IPS-18a (cell line): Measurements from ENCODE around the gene GAPDH.
"Not testable (repeated sequence)": the region's sequence is repeated elsewhere in the genome, so short reads cannot be mapped to it uniquely, and the experiment has no call there.

ENCODE experiments used
- H3K27ac ChIP-seq: one replicate; pipeline ENCODE4 v1.5.1; 2013; ENCODE audit warnings: low read length
- H3K27me3 ChIP-seq: one replicate; pipeline ENCODE4 v1.6.1; 2013; ENCODE audit warnings: mild to moderate bottlenecking, low read length; ENCODE audit not compliant: control insufficient read depth, insufficient read depth
- H3K36me3 ChIP-seq: one replicate; pipeline ENCODE4 v1.6.1; 2013; ENCODE audit warnings: low read depth, low read length; ENCODE audit not compliant: control insufficient read depth
- H3K4me1 ChIP-seq: one replicate; pipeline ENCODE4 v1.6.1; 2013; ENCODE audit warnings: low read depth, low read length; ENCODE audit not compliant: control insufficient read depth
- H3K4me3 ChIP-seq: one replicate; pipeline ENCODE4 v1.5.1; 2013; ENCODE audit warnings: low read length
- H3K9ac ChIP-seq: one replicate; pipeline ENCODE4 v1.6.1; 2013; ENCODE audit warnings: mild to moderate bottlenecking, low read length, moderate library complexity
- H3K9me3 ChIP-seq: one replicate; pipeline ENCODE4 v1.6.1; 2013; ENCODE audit warnings: low read depth, low read length; ENCODE audit not compliant: control insufficient read depth

The GAPDH gene

GRCh38 chr12:6548966-6549683, 14.8 kb downstream of the GAPDH start:
- H3K27ac ChIP-seq: no peak overlapping the region
- H3K36me3 ChIP-seq: peaks cover 23% of the 10 kb centered on the region
- no peaks in the 10 kb centered on the region for H3K27me3 ChIP-seq
- no peaks in the 10 kb centered on the region for H3K4me1 ChIP-seq
- no peaks in the 10 kb centered on the region for H3K9me3 ChIP-seq
- H3K4me3 ChIP-seq: no peak overlapping the region
- H3K9ac ChIP-seq: no peak overlapping the region

GRCh38 chr12:6549684-6550151, 15.4 kb downstream of the GAPDH start:
- Histone ChIP-seq H3K36me3 (peaks cover 19% of the 10 kb centered on the region), H3K9ac (no peak overlapping the region), H3K27ac (no peak overlapping the region), H3K27me3 (no peaks in the 10 kb centered on the region), H3K4me1 (peaks cover 6% of the 10 kb centered on the region), H3K4me3 (no peak overlapping the region), H3K9me3 (no peaks in the 10 kb centered on the region)

- H3K4me3 ChIP-seq: no peak overlapping the region
- peaks cover 19% of the 10 kb centered on the region for H3K36me3 ChIP-seq
- no peaks in the 10 kb centered on the region for H3K27me3 ChIP-seq
- H3K27ac ChIP-seq: no peak overlapping the region
- H3K4me1 ChIP-seq: peaks cover 9% of the 10 kb centered on the region
- no peaks in the 10 kb centered on the region for H3K9me3 ChIP-seq
- H3K9ac ChIP-seq: no peak overlapping the region
Observed at GRCh38 chr12:6550294-6551062, 16.2 kb downstream of the GAPDH start.

- H3K9ac ChIP-seq: no peak overlapping the region
- H3K4me1 ChIP-seq: peaks cover 9% of the 10 kb centered on the region
- no peak overlapping the region for H3K4me3 ChIP-seq
- no peaks in the 10 kb centered on the region for H3K9me3 ChIP-seq
- H3K27ac ChIP-seq: no peak overlapping the region
- no peaks in the 10 kb centered on the region for H3K27me3 ChIP-seq
- peaks cover 17% of the 10 kb centered on the region for H3K36me3 ChIP-seq
Observed at GRCh38 chr12:6551063-6551461, 16.7 kb downstream of the GAPDH start.

GRCh38 chr12:6551496-6552139, 17.3 kb downstream of the GAPDH start:
- H3K9me3 ChIP-seq: no peaks in the 10 kb centered on the region
- no peak overlapping the region for H3K27ac ChIP-seq
- H3K27me3 ChIP-seq: no peaks in the 10 kb centered on the region
- H3K4me3 ChIP-seq: no peak overlapping the region
- H3K9ac ChIP-seq: no peak overlapping the region
- peaks cover 18% of the 10 kb centered on the region for H3K36me3 ChIP-seq
- peaks cover 9% of the 10 kb centered on the region for H3K4me1 ChIP-seq

- H3K9ac ChIP-seq: no peak overlapping the region
Observed at GRCh38 chr12:6552140-6552551, 17.8 kb downstream of the GAPDH start.

GRCh38 chr12:6553051-6553868, 18.9 kb downstream of the GAPDH start:
- H3K27me3 ChIP-seq: no peaks in the 10 kb centered on the region
- no peak overlapping the region for H3K9ac ChIP-seq
- peaks cover 9% of the 10 kb centered on the region for H3K4me1 ChIP-seq
- no peak overlapping the region for H3K4me3 ChIP-seq
- H3K27ac ChIP-seq: no peak overlapping the region
- peaks cover 18% of the 10 kb centered on the region for H3K36me3 ChIP-seq
- no peaks in the 10 kb centered on the region for H3K9me3 ChIP-seq

More at GRCh38 chr12:6552140-6552551, 17.8 kb downstream of the GAPDH start:
- H3K36me3 ChIP-seq: peaks cover 22% of the 10 kb centered on the region
- H3K4me1 ChIP-seq: peaks cover 9% of the 10 kb centered on the region
- no peaks in the 10 kb centered on the region for H3K27me3 ChIP-seq
- no peaks in the 10 kb centered on the region for H3K9me3 ChIP-seq
- no peak overlapping the region for H3K4me3 ChIP-seq
- H3K27ac ChIP-seq: no peak overlapping the region

- H3K4me3 ChIP-seq: peak overlapping the region; percentile 83
- H3K9ac ChIP-seq: peak overlapping the region; percentile 60
- H3K27ac ChIP-seq: no peak overlapping the region
- H3K9me3 ChIP-seq: no peaks in the 10 kb centered on the region
- no peaks in the 10 kb centered on the region for H3K27me3 ChIP-seq
- H3K36me3 ChIP-seq: peaks cover 17% of the 10 kb centered on the region
- H3K4me1 ChIP-seq: peaks cover 9% of the 10 kb centered on the region
Observed at GRCh38 chr12:6554168-6555017, 20.1 kb downstream of the GAPDH start.

GRCh38 chr12:6555018-6555691, 20.8 kb downstream of the GAPDH start:
- Histone ChIP-seq H3K27ac (no peak overlapping the region), H3K36me3 (peaks cover 22% of the 10 kb centered on the region), H3K9ac (peak overlapping the region; percentile 60), H3K9me3 (no peaks in the 10 kb centered on the region), H3K4me1 (peaks cover 9% of the 10 kb centered on the region), H3K27me3 (no peaks in the 10 kb centered on the region), H3K4me3 (peak overlapping the region; percentile 83)

GRCh38 chr12:6556496-6556817, 22.1 kb downstream of the GAPDH start:
- H3K9ac ChIP-seq, H3K27ac ChIP-seq, H3K4me3 ChIP-seq, H3K4me1 ChIP-seq, H3K27me3 ChIP-seq, H3K9me3 ChIP-seq: not testable (repeated sequence)
- peaks cover 35% of the 10 kb centered on the region for H3K36me3 ChIP-seq
